HG03342 (cell line): ENCODE results near the gene RAB4B.
"Not testable (repeated sequence)": the region's sequence is repeated elsewhere in the genome, so short reads cannot be mapped to it uniquely, and the experiment has no call there.

Experiments
- ATAC-seq: cut with Tn5 transposase; IDR thresholded peaks from one replicate; pipeline ENCODE4 v1.9.1; 2021; ENCODE audit warnings: mild to moderate bottlenecking, moderate library complexity; ENCODE audit not compliant: unreplicated experiment

Gene RAB4B

DNA sequence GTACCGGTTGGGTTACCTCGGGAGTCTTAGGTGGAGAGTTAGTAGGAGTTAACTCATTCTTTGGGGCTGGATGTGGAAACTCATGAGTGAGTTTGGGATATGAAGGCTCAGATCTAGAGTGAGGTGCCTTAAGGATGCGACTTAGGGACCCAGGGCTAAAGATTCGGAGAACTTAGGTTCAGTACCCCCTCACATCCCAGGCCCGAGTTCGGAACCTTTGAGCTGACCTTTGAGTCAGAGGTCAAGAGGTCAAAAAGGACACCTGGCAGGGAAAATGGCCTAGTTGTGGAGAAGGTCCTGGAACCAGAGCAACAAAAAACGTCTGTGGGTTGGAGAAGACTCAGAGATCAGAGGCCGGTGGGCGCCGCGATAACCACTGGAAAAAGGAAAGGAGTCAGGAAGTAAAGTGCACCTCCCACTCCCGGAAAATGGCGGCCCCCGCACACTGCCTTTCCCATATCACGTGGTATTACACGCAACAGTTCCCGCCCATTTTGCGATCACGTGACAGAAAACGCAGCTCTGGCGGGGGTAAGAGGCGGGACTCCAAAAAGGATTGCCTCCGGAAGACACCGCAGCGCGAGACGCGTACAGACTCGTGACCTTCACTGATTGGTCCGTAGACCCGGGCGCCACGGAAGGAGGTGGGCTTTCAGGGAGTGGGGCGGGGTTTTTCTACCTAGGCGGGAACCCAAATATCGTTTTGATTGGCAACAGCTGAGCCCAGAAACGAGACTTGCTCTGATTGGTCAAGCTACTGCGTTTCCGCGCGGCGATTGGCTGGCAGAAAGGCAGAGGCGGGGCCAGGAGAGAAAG is 27.8 kb upstream of the RAB4B start, which contains the start of gene ACTMAP:
ACTMAP (minus strand) TSS at position 420 of the 816 bp plus-strand sequence. CDS start 674 bp downstream, outside the sequence.
- ATAC-seq: peak; percentile 81

DNA sequence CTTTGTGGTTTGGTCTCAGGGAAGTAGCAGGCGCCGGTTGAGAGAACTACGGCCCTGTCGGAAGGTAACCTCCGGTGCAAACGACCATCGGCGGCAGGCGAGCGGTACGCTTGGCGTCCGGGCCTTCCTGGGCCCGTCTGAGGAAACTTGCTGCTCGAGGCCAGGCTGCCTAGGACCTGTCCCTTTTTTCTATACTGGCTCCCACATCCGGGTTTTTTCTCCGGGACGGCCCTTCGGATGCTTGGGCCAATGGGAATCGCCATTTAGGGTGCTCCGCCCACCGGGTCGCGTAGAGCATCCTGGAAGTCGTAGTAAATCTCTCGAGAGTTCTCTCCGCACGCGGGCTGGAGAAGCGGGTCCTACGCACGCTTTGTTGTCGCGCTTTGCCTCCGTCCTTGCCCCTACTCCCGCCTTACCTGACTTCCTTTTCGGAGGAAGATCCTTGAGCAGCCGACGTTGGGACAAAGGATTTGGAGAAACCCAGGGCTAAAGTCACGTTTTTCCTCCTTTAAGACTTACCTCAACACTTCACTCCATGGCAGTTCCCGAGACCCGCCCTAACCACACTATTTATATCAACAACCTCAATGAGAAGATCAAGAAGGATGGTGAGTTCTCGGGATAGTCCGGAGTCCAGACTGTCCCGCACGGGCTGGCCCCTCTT is 27.0 kb upstream of the RAB4B start, which contains the start of gene SNRPA:
SNRPA (plus strand) TSS at position 330 of the 664 bp plus-strand sequence; CDS start at position 536, 206 bp downstream.
- peak; percentile 58 for ATAC-seq

DNA sequence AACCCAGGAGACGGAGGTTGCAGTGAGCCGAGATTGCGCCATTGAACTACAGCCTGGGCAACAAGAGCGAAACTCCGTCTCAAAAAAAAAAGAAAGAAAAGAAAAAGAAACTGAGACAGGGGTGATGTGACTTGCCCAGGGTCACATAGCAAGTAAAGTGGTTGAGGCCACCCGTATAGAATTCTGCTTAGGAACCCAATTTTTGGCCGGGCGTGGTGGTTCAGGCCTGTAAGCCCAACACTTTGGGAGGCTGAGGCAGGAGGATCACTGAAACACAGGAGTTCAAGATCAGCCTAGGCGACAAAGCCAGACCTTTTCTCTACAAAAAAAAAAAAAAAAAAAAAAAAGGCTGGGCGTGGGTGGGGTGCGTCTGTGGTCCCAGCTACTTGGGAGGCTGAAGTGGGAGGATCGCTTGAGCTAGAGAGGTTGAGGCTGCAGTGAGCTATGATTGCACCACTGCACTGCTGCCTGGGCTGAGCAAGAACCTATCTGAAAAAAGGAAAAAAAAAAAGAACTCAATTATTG is 25.7 kb upstream of the RAB4B start:
- ATAC-seq: no peak

DNA sequence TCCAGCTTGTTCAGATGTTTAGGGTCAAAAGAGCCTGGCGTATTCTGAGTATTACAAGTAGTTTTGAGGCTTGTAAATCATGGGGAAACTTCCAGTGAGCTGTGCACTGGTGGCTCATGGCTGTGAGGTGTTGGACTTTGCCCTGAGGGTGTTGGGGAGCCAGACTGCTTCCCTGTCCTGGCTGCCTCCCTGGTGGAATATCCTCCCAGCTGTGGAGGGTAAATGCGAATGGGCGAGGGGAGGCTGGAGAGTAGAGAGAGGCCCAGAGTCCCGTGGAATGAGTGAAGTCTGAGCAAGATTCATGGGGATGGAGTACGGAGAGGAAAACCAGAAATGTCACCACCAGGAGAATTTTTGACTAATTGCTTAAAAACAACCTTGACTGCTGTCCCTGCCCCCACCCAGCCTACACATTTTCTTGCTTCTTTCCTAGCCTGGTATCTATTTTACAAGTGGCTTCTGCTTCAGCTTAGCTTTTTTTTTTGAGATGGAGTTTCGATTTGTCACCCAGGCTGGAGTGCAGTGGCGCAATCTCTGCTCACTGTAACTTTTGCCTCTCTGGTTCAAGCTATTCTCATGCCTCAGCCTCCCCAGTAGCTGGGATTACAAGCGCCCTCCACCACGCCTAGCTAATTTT is 23.3 kb upstream of the RAB4B start:
- ATAC-seq: no peak

DNA sequence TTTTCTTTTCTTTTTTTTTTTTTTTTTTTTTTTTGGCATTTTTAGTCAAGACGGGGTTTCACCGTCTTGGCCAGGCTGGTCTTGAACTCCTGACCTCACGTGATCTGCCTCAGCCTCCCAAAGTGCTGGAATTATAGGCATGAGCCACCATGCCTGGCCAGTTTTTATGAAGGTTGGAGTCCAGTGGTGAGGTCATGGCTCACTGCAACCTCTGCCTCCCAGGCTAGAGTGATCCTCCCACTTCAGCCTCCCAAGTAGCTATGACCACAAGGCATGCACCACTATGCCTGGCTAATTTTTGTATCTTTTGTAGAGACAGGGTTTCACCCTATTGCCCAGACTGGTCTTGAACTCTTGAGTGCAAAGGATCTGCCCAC is 22.8 kb upstream of the RAB4B start:
- ATAC-seq: no peak

DNA sequence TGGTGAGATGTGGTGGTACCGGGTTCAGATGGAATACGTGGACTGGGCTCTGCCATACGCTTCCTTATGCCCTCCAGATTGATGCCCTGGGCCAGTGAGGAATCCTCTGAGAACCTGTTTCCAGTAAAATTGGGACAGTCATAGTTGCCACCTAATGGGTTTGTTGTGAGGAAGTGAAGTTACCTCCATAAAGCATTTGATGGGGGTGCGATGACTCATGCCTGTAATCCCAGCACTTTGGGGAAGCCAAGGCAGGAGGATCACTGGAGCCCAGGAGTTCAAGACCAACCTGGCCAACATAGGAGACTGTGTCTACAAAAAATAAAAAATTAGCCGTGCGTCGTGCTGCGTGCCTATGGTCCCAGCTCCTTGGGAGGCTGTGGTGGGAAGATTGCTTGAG is 22.3 kb upstream of the RAB4B start:
- no peak for ATAC-seq

DNA sequence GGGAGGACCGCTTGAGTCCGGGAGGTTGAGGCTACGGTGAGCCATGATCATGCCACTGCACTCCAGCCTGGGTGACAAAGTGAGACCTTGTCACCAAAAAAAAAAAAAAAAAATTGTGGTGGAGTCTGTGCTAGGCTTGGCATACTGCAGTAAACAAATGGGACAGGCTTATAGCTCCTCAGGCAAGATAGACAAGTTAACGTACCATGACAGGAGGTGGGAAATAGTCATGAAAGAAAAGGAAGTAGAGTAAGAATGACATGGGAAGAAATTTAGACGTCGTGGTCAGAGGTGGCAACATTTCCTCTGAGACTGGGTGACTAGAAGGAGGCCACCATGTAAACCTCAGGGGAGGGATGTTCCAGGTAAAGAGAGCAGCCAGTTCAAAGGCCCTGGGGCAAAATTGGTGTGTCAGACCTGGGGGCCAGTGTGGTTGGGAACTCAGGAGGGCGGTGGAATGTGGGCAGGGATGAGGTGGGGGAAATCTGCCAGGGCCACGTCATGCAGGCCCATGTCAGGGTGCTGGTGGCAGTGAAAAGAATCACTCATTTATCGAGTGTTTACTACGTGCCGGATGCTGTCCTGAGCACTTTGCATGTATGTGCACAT is 21.4 kb upstream of the RAB4B start:
- no peak for ATAC-seq

DNA sequence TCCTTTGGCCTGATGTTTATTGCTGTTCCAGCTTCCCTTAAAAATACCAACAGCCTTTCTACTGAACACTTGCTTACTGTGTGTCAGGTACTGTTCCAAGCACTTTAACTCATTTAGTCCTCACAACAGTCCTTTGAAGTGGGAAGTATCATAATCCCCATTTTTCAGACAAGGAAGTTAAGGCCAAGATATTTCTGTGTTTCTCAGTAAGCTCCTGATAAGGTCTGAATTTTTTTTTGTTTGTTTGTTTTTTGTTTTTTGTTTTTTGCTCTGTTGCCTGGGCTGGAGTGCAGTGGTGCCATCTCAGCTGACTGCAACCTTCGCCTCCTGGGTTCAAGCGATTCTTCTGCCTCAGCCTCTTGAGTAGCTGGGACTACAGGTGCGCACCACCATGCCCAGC is 19.6 kb upstream of the RAB4B start:
- ATAC-seq: no peak

DNA sequence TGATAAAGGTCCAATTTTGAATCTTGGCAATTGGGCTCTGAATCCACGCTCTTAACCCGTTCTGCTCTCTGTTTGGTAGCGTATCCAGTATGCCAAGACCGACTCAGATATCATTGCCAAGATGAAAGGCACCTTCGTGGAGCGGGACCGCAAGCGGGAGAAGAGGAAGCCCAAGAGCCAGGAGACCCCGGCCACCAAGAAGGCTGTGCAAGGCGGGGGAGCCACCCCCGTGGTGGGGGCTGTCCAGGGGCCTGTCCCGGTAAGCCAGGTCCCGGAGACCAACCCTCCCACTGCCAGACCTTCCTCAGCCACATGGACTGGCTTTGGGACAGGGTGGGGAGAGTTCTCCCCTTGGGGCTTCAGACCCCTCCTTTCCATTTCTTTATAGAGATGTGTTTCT is 18.7 kb upstream of the RAB4B start:
- no peak for ATAC-seq

DNA sequence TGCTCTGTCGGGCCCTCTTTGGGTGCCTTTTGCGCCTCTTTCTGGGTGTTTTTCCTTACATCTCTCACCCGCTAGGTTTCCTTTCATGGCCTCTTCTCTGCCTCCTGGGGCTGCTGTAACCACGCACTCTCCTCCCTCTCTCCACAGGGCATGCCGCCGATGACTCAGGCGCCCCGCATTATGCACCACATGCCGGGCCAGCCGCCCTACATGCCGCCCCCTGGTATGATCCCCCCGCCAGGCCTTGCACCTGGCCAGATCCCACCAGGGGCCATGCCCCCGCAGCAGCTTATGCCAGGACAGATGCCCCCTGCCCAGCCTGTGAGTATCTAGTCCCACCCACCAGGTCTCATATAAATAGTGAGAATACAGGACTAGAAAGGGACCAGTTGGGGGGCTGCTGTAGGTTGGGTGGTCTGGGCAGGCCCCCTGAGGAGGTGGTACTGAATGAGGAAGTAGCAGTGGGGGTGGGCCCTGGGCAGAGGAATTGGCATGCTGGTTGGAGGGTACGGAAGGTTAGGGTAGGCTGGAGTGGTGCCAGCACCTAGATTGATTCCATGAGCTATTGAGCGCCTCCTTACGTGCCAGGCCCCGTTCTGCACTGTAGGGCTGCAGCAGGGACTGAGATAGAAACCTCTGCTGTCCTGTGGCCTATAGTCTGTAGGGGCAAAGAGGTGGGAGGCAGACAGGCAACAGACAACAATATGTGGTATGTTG is 15.1 kb upstream of the RAB4B start:
- ATAC-seq: no peak

DNA sequence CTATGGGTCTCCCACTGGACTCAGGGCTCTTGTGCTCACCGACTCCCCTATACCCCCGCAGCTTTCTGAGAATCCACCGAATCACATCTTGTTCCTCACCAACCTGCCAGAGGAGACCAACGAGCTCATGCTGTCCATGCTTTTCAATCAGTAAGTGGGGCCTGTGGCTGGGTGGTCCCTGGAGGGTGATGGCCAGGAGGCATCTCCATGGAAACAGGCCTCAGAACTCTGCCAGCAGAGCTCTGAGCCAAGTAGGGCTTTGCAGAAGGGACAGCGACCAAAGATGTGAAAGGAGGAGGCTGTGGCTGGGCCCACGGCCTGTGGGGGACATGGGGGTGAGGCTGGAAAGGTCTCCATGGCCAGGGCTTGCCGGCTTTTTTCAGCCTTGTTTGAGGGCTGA is 14.5 kb upstream of the RAB4B start:
- ATAC-seq: no peak

DNA sequence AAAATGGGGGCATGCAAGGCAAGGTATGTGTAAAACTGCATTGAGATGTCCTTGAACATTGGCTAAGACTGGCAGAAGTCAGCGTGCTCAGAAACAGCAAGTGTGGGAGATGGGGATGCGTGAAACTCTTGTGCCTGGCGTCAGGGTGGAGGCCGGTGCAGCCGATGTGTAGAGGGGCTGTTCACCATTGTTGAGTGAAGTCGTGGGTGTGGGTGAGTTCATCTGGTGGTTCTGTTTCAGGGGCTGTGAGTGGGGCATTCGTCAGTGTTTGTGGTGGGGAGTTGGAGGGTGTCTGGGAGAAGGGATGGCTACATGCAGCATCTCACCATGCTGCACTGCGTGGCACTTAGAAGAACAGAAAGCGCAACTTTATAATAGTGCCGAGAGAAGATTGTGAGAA is 14.1 kb upstream of the RAB4B start:
- no peak for ATAC-seq

DNA sequence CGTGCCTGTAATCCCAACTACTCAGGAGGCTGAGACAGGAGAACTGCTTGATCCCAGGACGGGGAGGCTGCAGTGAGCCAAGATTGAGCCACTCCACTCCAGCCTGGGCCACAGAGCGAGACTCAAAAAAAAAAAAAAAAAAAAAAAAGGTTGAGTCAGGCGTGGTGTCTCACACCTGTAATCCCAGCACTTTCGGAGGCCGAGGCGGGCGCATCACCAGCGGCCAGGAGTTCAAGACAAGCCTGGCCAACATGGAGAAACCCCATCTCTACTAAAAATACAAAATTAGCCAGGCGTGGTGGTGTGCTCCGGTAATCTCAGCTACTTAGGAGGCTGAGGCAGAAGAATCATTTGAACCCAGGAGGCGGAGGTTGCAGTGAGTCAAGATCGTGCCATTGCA is 11.7 kb upstream of the RAB4B start:
- not testable (repeated sequence) for ATAC-seq

DNA sequence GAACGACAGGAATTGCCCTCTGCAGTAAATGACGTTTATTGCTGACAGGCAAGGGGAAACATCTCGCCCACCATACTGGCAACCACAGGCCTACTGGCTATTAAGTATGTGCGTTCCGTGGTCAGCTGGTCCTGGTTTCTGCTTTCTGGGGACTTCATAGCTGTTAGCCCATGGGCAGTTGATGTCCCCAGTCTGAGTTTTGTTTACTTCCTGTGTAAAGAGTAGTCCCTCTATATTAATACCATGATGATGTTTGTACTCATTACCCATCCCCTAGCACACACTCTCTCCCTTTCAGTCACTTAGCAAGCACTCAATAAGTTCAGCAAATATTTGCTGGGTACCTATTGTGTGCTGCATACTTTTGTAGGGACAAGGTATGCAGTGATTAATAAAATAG is 9.2 kb upstream of the RAB4B start:
- ATAC-seq: no peak

DNA sequence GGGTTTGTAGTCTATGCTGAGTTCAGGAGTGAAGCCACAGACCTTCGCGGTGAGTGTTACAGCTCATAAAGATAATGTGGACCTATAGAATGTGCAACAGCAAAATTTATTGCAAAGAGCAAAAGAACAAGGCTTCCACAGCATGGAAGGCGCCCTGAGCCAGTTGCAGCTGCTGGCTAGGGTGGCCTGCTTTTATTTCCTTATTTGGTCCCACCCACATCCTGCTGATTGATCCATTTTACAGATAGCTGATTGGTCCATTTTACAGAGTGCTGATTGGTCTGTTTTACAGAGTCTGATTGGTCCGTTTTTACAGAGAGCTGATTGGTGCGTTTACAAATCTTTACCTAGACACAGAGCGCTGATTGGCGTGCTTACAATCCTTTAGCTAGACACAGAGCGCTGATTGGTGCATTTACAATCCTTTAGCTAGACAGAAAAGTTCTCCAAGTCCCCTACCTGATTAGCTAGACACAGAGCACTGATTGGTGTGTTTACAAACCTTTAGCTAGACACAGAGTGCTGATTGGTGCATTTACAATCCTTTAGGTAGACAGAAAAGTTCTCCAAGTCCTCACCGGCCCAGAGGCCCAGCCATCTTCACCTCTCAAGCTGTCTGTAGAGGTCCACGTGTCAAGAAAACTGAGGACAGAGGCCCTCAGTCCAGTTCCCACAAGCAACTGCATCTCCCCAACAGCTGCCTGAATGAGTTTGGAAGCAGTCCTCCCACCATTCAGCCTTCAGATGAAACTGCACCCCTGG is 6.8 kb upstream of the RAB4B start:
- ATAC-seq: not testable (repeated sequence)

DNA sequence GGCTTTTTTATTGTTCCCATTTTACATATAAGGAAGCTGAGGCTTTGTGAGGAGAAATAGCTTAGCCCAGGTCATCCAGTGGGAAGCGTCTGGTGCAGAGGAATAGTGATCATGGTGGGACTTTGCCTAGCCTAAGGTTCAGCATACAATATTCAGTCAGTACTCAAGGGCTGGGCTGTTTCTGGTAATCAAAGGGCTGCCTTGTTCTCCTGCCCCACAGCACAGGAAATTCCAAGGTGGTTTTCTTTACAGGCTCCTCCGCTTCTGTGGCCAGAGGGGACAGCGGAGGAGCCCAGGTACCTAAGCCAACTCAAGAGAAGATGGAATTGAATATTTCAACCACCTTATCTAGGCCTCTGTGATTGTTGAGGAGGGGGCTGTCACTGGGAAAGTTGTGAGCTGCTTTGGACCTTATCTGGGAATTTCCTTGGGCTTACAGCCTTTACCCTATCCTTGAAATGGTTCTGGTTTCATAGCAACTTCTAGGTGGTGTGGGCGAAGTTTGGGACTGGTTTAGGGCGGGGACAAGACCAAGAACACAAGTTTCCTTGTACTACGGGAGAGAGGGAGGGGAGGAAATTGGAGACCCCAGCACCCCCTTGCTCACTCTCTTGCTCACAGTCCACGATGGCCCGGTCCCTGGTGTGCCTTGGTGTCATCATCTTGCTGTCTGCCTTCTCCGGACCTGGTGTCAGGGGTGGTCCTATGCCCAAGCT is 3.0 kb upstream of the RAB4B start, which contains the start of gene MIA:
MIA (plus strand) TSS at position 606 of the 716 bp plus-strand sequence; CDS start at position 628, 22 bp downstream.
- no peak for ATAC-seq

DNA sequence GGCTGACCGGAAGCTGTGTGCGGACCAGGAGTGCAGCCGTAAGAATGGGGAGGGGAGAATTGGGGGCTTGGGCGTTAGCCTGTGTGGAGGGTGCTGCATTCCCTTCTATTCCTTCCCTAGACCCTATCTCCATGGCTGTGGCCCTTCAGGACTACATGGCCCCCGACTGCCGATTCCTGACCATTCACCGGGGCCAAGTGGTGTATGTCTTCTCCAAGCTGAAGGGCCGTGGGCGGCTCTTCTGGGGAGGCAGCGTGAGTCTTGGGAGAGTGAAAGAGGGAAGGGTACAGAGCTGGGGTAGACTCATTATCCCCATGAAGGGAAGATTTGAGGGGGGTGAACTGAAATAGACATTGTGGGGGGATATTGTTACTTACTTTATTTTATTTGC is 2.4 kb upstream of the RAB4B start:
- ATAC-seq: no peak

DNA sequence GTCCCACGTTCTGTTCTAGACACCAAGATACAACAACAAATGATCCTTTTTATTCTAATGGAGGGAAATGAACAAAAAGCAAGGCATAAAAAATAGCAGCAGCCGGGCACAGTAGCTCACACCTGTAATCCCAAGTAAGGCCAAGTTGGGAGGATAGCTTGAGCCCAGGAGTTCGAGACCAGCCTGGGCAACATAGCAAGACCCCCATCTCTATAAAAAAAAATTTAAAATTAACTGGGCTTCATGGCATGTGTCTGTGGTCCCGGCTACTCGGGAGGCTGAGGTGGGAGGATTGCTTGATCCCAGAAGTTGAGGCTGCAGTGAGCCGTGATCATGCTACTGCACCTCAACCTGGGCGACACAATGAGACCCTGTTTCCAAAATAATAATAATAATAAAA is 1.7 kb upstream of the RAB4B start:
- ATAC-seq: no peak
